Measurements from ENCODE around the gene ZNF593OS.

ZNF593OS gene

DNA sequence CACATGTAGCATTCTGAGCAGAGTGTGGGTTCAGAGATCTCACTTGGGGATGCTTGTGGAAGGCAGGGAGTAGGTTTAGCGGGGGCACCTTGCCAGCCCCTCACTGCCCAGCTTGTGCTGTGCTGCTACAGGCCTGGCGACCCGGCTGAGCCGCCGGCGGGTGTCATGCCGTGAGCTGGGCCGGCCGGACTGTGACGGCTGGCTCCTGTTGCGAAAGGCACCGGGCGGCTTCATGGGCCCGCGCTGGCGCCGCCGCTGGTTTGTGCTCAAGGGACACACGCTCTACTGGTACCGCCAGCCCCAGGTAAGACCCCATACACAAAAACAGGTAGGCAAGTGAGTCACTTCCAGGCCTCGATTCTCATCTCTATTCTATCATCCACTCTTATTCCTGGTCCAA, 13.3 kb upstream of the ZNF593OS start:
- in situ Hi-C loops (cut with MboI; ENCODE audit: low sequenced_read_pairs), result no loop called here

DNA sequence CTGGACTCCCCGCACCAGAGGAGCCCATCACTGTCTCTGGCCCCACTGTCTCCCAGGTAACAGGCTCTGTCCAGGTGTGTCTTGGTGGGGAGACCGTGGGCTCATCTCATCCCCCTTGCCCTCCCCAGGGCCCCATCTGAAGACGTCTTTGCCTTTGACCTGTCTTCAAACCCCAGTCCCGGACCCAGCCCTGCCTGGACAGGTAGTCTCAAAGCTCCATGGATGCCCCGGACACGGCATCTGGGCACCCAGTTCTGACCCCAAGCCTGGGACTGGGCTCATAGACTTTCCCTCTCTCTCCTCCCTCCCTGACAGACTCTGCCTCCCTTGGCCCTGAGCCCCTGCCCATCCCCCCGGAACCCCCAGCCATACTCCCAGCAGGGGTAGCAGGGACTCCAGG, 12.5 kb upstream of the ZNF593OS start:
- in situ Hi-C loops (cut with MboI; ENCODE audit: low sequenced_read_pairs), result no loop called here

DNA sequence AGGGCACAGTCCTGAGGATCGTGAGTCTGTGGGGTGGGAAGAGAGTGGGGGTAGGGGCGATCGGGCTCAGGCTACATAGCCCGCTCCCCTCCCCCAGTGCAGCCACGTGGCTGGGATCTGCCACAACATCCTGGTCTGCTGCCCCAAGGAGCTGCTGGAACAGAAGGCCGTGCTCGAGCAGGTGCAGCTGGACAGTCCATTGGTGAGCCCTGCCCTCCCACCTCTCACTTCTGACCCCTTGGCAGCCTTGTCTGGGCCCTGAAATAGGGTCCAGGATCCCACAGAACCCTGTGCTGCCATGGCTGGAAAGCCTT, 10.7 kb upstream of the ZNF593OS start:
- in situ Hi-C loops (cut with MboI; ENCODE audit: low sequenced_read_pairs), result no loop called here

DNA sequence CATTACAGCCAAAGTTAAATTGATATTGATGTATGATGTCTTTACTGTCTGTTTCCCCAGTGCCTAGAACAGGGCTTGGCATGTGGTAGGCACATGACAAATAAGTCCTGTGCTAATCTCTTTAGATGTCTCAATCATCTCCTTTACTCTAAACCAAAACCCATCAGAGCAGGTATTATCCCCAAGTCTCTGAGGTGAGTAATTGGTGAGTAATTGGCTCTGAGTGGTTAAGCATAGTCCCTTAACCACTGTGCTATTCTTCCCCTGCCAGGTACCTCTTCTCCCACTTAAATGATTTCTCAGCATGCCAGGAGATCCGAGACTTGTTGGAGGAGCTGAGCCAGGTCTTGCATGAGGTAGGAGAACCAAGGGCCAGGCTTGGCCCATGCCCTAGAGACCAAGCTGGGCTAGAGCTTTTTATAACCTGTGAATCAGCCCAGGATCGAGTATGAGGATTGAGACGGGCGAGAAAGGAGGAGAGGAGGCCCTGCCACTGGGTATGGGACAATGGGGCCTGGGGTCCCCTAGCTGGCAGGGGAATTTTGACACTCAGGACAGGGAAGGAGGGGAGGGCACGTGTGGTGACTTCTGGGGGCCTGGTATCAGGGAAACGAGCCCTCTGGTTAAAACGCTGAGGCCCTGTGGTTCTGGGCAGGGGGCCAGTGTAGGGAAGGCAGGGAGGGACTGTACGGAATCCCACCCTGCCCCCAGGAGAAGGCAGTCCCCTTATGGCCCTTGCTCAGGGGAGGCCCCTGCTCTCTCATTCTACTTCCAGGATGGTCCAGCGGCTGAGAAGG, 10.2 kb upstream of the ZNF593OS start:
- in situ Hi-C loops (cut with MboI; ENCODE audit: low sequenced_read_pairs), result no loop called here

DNA sequence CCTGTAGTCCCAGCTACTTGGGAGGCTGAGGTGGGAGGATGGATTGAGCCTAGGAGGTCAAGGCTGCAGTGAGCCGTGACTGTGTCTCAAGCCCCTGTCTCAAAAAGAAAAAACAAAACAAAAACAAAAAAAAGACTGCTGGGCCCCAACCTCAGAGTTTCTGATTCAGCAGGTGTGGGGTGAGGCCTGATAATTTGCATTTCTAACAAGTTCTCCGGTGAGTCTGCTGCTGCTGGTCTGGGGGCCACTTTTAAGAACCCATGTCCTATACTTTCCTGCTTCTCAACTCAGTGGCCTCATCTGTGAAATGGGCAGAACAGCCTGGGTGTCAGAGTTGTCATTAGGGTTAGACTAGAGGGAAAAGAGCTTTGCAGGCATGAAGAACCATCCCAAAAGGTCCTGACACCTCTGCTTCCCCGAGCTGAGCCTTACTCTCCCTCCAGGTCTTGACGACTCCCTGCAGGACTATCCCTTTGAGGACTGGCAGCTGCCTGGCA, 8.4 kb upstream of the ZNF593OS start:
- in situ Hi-C loops (cut with MboI; ENCODE audit: low sequenced_read_pairs), result no loop called here

DNA sequence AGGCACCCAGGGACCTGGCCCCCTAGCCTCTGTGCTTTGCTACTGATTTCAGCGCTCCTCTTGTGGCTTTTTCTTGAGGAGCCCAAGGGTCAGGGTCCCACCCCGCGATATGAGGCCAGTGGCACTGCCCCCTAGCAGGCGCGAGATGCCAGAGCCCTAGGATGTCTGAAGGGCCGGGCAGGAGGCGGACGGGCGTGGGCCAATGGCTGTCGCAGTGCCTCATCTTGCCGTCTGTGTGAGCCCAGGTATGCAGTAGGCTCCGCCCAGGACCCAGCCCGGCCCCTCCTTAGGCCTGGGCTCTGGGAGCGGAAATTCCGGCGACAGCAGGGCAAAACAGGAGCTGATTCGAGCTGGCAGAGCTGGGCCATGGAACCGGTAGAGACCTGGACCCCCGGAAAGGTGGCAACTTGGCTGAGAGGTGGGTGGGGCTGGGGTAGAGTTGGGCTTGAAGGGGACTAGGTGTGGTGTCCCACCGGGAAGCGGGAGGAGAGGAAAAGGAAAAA, 5.6 kb upstream of the ZNF593OS start, which contains the start of gene CNKSR1:
Gene CNKSR1 (plus strand): TSS at position 310 of the 503 bp plus-strand sequence. CDS start 57 bp downstream, at position 367.
- in situ Hi-C loops (cut with MboI; ENCODE audit: low sequenced_read_pairs), result no loop called here

DNA sequence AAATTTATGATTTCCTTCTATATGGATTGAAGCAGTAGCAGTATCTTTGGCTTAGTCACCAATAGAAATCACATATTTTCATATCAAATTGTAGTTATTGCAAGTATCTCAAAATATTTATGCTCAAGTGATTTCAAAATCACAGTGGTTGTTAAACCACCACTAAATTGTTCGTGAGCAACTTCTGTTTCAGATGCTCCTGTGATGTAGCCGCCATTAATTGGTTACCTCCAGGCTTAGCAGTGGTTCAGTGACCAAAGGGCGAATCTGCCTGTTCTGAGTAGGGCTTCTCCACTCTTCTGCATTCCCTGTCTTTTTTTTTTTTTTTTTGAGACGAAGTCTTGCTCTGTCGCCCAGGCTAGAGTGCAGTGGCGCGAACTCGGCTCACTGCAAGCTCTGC, 3.7 kb upstream of the ZNF593OS start:
- in situ Hi-C loops (cut with MboI; ENCODE audit: low sequenced_read_pairs), result no loop called here

DNA sequence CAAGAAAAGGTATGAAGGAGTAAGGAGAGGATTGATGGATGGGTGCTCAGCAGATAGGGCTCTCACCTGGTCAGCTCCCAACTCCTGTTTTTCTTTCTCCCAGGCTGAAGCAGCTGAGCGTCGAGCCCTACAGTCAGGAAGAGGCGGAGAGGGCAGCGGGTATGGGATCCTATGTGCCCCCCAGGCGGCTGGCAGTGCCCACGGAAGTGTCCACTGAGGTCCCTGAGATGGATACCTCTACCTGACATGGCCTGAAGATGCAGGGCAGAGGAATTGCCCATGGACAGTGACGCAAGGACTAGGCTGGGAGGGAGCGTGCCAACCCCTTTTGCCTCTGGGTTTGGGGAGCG, 1.2 kb downstream of the ZNF593OS start:
- in situ Hi-C loops (cut with MboI; ENCODE audit: low sequenced_read_pairs), result no loop called here

DNA sequence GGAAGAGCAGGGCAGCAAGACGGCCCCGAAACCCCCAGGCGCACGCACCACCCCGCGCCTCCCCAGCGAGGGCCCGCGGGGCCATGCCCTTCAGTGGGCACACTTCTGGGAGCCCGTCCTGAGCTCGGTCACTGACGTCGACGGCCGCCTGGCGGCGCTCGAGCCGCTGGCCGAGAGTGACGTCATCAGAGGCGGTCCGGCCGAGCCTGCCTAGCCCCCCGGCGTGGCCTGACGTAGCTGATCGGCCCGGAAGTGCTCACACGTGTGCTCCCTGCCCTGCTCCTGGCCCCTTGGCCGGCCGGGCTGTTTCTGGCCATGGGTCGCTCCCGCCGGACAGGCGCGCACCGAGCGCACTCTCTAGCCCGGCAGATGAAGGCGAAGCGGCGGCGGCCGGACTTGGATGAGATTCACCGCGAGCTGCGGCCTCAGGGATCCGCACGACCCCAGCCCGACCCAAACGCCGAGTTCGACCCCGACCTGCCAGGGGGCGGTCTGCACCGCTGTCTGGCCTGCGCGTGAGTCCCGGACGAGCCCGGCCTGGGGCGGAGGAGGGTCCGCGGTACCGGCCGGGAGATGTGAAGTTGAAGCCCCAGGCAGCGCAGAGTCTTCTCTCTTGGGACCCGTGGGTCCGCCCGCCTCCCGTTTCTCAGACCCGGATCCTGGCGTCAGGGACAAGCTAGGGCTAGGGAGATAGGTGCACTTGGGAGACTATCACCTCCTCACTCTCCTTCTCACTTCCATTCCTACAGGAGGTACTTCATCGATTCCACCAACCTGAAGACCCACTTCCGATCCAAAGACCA, 1.8 kb downstream of the ZNF593OS start, which contains the start of gene ZNF593:
Gene ZNF593 (plus strand): TSS at position 240 of the 803 bp plus-strand sequence. CDS start 76 bp downstream, at position 316.
- in situ Hi-C loops (cut with MboI; ENCODE audit: low sequenced_read_pairs), result no loop called here

DNA sequence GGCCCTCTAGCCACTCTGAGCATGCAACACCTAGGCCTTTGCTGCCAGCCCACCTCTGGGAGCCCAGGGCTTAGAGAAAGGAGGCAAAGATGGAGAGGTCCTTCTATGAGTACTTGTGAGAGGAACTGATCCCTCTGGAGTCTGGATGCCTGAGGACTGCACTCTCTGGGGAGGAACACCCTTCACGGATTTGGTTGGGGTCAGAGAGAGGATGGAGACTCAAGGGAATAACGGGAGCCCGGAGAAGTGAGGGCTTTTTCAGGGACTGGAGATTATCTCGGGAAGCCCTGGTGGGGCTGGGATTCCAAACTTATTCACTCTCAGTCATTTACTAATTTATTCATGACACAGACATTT, 2.5 kb downstream of the ZNF593OS start:
- in situ Hi-C loops (cut with MboI; ENCODE audit: low sequenced_read_pairs), result no loop called here

DNA sequence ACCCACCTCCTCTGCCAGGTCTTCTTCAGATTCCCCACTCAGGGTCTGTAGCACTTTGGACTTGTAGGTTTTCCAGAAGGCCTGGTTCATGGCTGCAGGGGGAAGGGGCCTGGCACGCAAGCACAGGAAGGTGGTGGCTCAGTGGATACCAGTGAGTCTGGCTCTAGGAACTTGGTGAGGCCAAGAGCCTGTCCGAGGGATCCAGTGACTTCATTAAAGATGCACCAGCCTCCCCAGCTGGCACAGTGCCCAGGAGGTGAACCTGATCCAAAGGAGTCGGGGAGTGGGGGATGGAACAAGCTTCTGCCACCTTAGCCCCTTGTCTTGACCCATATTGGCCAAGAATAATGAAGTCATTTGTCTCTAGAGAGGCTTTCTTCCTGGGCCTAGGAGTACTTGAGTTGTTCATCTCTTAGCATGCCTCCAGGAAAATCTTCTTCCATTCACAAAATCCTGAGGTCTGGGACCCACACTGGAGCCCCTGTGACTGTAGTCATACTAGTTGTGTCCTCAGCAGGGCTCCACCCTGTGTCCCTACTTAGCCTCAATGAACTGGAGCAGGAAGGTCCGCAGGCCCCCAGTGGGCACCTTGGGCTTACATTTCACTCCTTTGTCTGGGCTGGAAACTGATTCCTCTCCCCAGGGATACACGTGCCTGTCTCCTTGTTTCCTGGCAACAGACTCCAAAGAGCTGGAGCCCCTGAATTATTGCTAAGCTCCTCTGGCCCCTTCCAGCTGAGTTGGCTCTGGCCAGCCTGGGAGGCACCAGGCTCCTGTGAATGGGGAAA, 3.0 kb downstream of the ZNF593OS start, which contains the start of gene C1orf232:
Gene C1orf232 (minus strand): TSS at position 554 of the 788 bp plus-strand sequence. CDS start 464 bp downstream, at position 90.
- in situ Hi-C loops (cut with MboI; ENCODE audit: low sequenced_read_pairs), result no loop called here

DNA sequence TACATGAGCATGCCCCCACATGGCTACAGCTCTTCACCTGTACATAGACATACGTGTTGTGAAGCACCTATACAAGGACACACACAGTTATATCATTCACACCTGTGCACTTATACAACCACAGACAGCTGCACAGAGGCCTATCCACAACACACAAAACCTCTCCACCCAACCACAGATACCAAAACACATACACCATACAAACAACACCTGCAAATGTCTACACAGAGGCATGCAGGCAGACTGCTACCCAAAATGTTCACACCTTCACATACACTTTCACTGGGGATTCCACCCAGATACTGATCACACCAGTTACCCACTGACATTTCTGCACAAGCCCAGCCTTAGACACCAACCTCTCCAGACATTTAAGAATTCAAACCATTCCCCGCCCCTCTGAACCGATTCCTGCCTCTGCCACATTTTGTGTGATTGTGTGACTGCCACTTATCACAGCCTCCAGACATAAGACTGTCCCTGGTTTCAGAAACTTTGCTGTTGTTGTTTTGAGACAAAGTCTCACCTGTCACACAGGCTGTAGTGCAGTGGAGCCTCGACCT, 4.8 kb downstream of the ZNF593OS start:
- in situ Hi-C loops (cut with MboI; ENCODE audit: low sequenced_read_pairs), result no loop called here

DNA sequence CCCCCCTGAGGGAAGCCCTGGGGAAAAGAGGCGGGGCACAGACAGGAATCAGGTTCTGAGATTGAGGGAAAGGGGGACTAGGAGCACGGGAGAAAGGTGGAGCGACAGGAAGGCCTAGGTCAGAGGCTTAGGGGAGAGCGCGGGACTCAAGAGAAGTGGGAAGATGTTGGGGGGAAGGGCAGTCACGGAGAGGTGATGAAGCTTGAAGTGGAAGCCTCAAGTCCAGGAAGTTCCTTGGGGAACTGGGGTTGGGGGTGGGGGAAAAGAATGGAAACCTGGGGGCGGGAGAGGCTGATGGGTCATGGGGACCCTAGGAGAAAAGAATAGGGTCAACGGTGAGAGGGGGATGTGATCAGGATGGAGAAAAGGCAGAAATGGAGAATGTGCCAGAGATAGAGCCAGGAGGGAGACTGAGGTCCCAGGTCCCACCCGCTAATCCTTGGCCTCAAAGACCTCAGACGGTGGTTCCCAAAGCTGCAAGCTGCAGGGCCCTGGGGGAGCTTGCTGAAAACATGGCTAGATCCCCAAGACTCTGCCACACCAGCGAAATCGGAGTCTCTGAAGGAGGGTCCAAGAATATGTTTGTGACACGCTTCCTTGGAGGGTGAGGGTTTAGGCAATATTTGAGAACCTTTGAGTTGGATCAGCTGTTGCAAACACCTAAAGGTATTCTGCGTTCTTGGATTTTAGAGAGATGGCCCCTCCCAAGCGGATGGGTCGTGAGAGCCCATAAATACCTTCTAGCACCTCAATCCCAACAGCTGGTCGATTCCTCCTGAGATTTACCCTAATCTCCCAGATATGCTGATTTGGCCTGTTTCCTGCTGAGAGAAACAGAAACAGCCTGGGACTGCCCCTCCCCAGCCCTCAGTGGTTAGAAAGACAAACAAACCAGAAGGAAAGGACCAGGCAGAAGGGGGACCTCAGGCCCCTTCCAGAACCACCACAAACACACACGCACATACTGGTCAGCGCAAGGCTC, 6.5 kb downstream of the ZNF593OS start:
- in situ Hi-C loops (cut with MboI; ENCODE audit: low sequenced_read_pairs), result no loop called here

DNA sequence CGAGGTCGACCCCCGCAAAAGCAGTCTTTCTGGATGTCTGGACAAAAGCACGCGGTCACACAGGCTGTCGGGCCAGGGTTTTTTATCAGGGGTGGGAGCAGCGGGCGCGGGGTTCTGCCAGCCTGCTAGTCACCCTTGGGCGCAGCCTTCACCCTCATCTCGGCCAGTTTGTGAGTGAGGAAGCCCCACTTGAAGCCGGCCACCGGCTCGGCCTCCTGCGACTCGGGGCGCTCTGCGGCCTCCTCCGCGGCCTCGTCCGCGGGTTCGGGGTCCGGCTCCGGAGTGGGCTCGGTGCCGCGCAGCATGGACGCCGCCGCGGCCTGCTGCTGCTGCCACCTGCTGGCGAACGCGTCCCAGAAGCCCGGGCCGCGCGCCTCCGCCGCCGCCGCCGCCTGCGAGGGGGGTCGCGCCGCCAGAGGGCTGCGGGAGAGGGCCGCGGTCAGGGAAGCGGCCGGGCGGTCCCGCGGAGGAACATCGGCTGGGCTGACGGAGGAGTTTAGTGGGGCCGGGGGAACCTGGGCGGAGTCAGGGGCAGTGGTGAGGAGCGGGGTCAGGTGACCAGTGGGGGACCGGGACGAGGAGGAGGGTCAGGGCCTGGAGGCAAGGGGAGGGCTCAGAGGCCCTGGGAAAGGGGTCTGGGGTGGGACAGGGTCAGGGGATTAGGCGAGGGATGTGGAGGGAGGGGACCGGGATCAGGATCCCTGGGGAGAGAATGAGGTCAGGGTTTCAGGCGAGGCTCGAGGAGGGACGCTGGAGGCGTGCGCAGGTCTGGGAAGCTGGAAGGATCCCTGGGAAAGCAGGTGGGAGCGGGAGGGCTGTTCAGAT, 7.4 kb downstream of the ZNF593OS start:
- in situ Hi-C loops (cut with MboI; ENCODE audit: low sequenced_read_pairs), result no loop called here

DNA sequence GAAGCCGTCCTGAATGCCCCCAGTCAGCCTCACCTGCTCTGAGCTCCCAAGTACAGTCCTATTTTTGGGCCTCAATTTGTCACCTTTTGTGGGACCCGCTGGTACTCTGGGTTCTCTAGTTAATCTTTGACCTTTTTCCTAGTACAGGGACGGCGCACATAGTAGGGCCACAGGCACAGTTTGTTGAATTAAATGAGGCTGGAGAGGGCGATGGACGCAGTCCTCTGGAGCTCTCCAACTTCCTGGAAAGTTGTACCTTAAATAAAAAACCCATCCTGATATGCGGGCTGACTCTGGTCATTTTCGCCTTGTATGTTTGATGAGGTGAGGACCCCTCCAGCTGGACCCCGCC, 8.0 kb downstream of the ZNF593OS start:
- in situ Hi-C loops (cut with MboI; ENCODE audit: low sequenced_read_pairs), result no loop called here

DNA sequence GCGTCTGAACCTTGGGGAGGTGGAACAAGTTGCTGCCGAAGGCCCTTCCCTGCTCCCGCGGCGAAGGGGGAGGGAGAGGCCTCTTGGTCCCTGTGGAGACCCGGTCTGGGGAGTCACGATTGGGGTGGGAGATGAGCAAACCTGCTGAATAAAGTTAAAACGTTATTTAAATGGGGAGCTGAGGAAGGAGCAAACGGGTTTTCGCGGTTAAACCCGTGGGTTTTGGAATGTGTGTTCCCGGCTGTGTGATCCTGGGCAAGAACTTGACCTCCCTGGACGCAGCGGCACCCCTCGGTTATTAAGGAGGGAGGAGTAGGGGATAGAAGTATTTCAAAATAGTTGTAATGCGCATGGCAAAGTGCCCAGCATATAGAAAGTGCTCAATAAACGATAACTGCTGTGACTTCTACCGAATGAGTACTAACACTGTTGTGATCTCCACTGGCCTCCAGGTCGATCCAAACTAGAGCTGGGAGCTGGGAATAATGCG, 9.4 kb downstream of the ZNF593OS start:
- in situ Hi-C loops (cut with MboI; ENCODE audit: low sequenced_read_pairs), result no loop called here

DNA sequence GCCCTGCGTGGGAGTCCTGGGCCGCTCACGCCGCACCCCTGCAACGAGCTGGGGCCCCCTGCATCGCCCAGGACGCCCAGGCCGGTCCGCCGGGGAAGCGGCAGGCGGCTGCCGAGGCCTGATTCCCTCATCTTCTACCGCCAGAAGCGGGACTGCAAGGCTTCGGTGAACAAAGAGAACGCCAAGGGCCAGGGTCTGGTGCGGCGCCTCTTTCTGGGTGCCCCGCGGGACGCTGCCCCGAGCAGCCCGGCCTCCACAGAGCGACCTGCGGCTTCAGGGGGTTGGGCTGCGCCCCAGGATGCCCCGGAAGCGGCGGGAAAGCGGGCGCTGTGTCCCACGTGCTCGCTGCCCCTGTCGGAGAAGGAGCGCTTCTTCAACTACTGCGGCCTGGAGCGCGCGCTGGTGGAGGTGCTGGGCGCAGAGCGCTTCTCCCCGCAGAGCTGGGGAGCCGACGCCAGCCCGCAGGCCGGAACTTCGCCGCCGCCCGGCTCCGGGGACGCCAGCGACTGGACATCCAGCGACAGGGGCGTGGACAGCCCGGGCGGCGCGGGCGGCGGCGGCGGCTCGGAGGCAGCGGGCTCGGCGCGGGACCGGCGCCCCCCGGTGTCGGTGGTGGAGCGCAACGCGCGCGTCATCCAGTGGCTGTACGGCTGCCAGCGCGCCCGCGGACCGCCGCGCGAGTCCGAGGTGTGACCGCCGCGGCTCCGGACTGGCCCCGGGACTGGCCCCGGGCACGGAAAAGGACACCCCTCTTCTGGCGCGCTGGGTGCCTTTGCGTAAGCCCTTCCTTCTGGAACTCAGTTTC, 10.0 kb downstream of the ZNF593OS start:
- in situ Hi-C loops (cut with MboI; ENCODE audit: low sequenced_read_pairs), result no loop called here
